ENCODE data around the gene MMP28.

GRCh38 chr17:35778641-35779196 lies 16.7 kb downstream of the MMP28 start:
- no peak for TF ChIP-seq CTCF (IDR thresholded peaks at IDR 0.05)
- TF ChIP-seq POLR2A (IDR thresholded peaks at IDR 0.05) = no peak
